Left lung (tissue), 10 donors: ENCODE measurements around the gene IL3RA. TPM values are rescaled to one million over a fixed set of nuclear protein-coding genes. Genes with fewer than 3 reads are reported as not detected.
"Not testable (repeated sequence)": the region's sequence is repeated elsewhere in the genome, so short reads cannot be mapped to it uniquely, and the experiment has no call there.

Experiments used
- ATAC-seq: fragments of 200-7000 bp; cut with Tn5 transposase; one replicate; pipeline ENCODE4 v1.9.1; 2020; ENCODE audit warnings: moderate library complexity
- DNase-seq, 4 donors: peaks; one replicate each; pipeline ENCODE4 v3.0.0-alpha.2; 2013 to 2020
- H3K27ac ChIP-seq, 2 donors: fragments of 200-600 bp; sonication (generic) in 1 of 2; one replicate each; pipeline versions ENCODE4 v1.5.0 to v1.8.0; 2020 to 2021
- H3K27me3 ChIP-seq, 2 donors: fragments of 200-600 bp; sonication (generic) in 1 of 2; one replicate each; pipeline versions ENCODE4 v1.5.0 to v1.8.0; 2020 to 2021
- H3K36me3 ChIP-seq, 2 donors: fragments of 200-600 bp; sonication (generic) in 1 of 2; one replicate each; pipeline versions ENCODE4 v1.5.0 to v1.8.0; 2020 to 2021
- H3K4me1 ChIP-seq, 2 donors: fragments of 200-600 bp; one replicate each; pipeline ENCODE4 v1.8.0; 2021
- H3K4me3 ChIP-seq, 2 donors: fragments of 200-600 bp; sonication (generic) in 1 of 2; one replicate each; pipeline versions ENCODE4 v1.5.0 to v1.8.0; 2020 to 2021; ENCODE audit warnings: mild to moderate bottlenecking in 1 of 2
- H3K9me3 ChIP-seq, 2 donors: fragments of 200-600 bp; sonication (generic) in 1 of 2; one replicate each; pipeline versions ENCODE4 v1.5.0 to v1.8.0; 2020 to 2021
- intact Hi-C, 2 donors: fragments of 100-400 bp; cut with DNase I; formaldehyde crosslinking; loops; one replicate each; pipeline versions ENCODE4 v1.11.2 to v1.14.2; 2022
- polyA plus RNA-seq, 6 donors: library from polyadenylated mRNA; unstranded; fragments of 120-200 nt; gene quantifications; one replicate each; pipeline ENCODE4 v1.2.1, GENCODE V29; 2013; ENCODE audit not compliant: insufficient read length in 6 of 6
- total RNA-seq, 2 donors: library from RNA; stranded (reverse); fragmentation: NEBNext Ultra II Directional; extraction: Animal tissue kit (Norgen Biotek cat#: 25700); gene quantifications; one replicate each; pipeline ENCODE4 v1.2.1, GENCODE V29; 2021
- TF ChIP-seq, protein P1 (sequence below), 2 donors: fragments of 200-600 bp; sonication (generic) in 1 of 2; IDR thresholded peaks; one replicate each; pipeline versions ENCODE4 v1.5.0 to v1.8.0; 2021; ENCODE audit warnings: antibody characterized with exemption in 2 of 2
- donor health status: DM: no; HTN: yes; CAD: no.
- donor health status: DM: no; HTN: no; CAD: no.

Gene IL3RA
- total and polyA plus RNA-seq, 8 donors, result 13.9 to 26.6 (median 24.5) TPM

DNA sequence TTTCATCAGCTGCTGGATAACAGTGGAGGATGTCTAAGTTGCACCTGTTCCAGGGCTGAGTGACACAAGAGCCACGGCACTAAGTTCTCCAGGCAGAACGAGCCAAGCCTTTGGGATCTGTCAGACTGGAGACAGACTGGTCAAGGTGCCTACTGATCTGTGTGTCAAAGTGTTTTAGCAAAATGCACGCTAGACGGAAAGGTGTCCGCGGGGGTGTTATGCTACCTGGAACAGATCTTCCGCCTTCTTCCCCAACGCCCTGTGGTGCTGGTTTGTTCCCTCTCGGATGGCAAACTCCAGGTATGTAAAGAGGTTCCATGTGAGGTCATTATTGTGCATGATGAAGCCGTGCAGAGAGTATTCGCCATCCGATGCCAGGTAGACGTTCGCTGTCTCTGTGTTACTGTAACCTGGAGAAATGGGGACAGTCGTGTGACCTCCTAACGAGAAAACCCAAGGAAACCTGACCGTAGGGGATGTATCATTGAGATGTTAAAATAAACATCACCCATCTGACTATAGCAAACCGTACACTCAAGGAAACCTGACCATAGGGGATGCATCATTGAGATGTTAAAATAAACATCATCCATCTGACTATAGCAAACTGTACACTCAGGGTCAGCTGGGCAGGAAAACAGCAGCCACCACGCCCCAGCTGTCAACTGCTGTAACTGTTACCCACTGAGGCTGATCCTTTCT, 85.0 kb downstream of the IL3RA start:
- Histone ChIP-seq H3K27me3 (no peaks in the 10 kb centered on the region), H3K9me3 (peaks cover 0 to 28% of the 10 kb centered on the region in 2 donors), H3K4me3 (no peak overlapping the region), H3K4me1 (no peaks in the 10 kb centered on the region), H3K36me3 (peaks cover 0 to 50% of the 10 kb centered on the region in 2 donors), H3K27ac (no peak overlapping the region)
- ATAC-seq (no peak), DNase-seq (peak in 1 of 4 donors; percentile 28)
- intact Hi-C loops, result no loop called here
- TF ChIP-seq, protein P1, sequence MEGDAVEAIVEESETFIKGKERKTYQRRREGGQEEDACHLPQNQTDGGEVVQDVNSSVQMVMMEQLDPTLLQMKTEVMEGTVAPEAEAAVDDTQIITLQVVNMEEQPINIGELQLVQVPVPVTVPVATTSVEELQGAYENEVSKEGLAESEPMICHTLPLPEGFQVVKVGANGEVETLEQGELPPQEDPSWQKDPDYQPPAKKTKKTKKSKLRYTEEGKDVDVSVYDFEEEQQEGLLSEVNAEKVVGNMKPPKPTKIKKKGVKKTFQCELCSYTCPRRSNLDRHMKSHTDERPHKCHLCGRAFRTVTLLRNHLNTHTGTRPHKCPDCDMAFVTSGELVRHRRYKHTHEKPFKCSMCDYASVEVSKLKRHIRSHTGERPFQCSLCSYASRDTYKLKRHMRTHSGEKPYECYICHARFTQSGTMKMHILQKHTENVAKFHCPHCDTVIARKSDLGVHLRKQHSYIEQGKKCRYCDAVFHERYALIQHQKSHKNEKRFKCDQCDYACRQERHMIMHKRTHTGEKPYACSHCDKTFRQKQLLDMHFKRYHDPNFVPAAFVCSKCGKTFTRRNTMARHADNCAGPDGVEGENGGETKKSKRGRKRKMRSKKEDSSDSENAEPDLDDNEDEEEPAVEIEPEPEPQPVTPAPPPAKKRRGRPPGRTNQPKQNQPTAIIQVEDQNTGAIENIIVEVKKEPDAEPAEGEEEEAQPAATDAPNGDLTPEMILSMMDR (IDR thresholded peaks at IDR 0.05), result no peak

DNA sequence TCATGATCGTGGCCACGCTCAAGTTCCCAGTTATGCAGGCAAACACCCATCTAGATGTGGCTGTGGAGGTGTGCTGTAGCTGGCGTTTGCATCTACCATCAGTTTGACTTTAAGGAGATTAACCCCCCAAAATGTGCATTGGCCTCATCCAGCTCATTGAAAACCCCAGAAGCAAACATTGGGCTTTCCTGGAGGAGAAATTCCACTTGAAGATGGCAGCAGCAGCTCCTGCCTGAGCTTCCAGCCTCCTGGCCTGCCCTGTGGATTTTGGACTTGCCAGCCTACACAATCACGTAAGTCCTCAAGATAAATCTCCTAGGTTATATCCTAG, 85.5 kb downstream of the IL3RA start:
- peaks cover 0 to 28% of the 10 kb centered on the region in 2 donors for H3K9me3 ChIP-seq
- no peak overlapping the region for H3K4me3 ChIP-seq
- no peak for DNase-seq
- intact Hi-C loops, result no loop called here
- H3K27ac ChIP-seq, result no peak overlapping the region
- H3K4me1 ChIP-seq, result no peaks in the 10 kb centered on the region
- ATAC-seq, result no peak
- no peaks in the 10 kb centered on the region for H3K27me3 ChIP-seq
- TF ChIP-seq, protein P1 (IDR thresholded peaks at IDR 0.05), result no peak
- peaks cover 0 to 51% of the 10 kb centered on the region in 2 donors for H3K36me3 ChIP-seq

DNA sequence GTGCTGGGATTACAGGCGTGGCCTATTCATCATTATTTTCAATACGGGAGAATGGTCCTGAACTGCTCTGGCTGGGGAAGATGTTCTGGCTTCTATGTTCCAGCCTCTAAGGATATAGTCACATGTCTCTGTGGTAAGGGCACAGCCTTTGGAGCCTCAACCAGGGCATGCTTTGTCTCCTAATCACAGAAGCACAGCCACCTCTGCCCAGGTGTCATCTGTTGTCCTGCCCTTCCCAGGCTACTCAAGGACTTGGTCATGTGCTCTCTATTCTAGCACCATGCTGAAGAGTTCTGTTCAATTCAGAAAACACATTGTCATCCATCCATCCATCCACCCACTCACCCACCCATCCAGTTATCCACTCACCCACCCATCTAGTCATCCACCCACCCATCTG, 86.6 kb downstream of the IL3RA start:
- Histone ChIP-seq H3K36me3 (peaks cover 0 to 56% of the 10 kb centered on the region in 2 donors), H3K27ac (no peak overlapping the region), H3K27me3 (no peaks in the 10 kb centered on the region), H3K9me3 (peaks cover 0 to 26% of the 10 kb centered on the region in 2 donors), H3K4me1 (no peaks in the 10 kb centered on the region), H3K4me3 (no peak overlapping the region)
- no peak for ATAC-seq
- TF ChIP-seq, protein P1 (IDR thresholded peaks at IDR 0.05), result no peak
- intact Hi-C loops, result no loop called here
- DNase-seq, result no peak

DNA sequence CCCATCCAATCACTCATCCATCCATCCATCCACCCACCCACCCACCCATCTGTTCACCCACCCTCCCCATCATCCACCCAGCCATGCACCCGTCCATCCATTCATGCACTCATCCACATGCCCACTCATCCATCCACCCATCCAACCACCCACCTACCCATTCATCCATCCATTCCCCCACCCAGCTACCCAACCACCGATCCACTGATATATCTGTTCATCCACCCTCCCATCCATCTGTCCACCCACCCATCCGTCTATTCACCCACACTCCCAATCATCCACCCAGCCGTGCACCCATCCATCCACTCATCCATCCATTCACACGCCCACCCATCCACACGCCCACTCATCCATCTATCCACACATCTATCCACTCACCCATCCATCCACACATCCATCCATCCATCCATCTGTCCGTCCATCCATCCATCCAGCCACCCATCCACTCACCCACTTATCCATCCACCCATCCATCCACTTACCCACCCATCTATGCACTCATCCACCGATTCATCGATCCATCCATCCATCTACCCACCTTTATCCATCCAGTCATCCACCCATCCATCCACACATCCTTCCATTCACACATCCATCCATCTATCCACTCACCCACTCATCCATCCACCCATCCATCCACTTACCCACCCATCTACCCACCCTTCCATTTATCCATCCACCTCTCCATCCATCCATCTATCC, 87.7 kb downstream of the IL3RA start:
- Histone ChIP-seq H3K27me3 (no peaks in the 10 kb centered on the region), H3K4me3 (no peak overlapping the region), H3K4me1 (no peaks in the 10 kb centered on the region), H3K27ac (no peak overlapping the region), H3K36me3 (peaks cover 0 to 46% of the 10 kb centered on the region in 2 donors), H3K9me3 (peaks cover 0 to 20% of the 10 kb centered on the region in 2 donors)
- TF ChIP-seq, protein P1 (IDR thresholded peaks at IDR 0.05), result no peak
- ATAC-seq (no peak), DNase-seq (peak in 1 of 4 donors; percentile 3)
- intact Hi-C loops, result no loop called here

DNA sequence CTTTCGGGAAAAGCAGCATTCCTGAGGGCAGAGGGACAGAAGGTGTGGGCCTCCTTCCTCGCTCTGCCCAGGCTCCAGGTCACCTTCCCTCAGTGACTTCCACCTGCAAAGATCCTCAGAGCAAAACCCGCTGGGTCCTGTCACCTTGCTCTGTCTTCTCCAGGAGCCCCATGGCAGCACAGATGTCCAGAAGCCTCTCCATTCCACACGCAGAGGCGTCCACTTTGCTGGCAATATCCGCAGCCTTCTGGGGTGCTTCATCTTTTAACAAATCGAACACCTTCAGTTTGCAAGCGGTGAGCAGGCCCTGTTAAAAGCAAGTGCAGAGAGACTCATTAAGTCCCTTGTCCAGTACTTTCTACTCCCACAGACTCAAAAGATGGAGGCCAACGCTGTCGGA, 88.8 kb downstream of the IL3RA start:
- Histone ChIP-seq H3K9me3 (peaks cover 0 to 20% of the 10 kb centered on the region in 2 donors), H3K27ac (no peak overlapping the region), H3K36me3 (peaks cover 0 to 42% of the 10 kb centered on the region in 2 donors), H3K27me3 (no peaks in the 10 kb centered on the region), H3K4me1 (no peaks in the 10 kb centered on the region), H3K4me3 (no peak overlapping the region)
- ATAC-seq (no peak), DNase-seq (no peak)
- intact Hi-C loops, result no loop called here
- TF ChIP-seq, protein P1 (IDR thresholded peaks at IDR 0.05), result no peak

DNA sequence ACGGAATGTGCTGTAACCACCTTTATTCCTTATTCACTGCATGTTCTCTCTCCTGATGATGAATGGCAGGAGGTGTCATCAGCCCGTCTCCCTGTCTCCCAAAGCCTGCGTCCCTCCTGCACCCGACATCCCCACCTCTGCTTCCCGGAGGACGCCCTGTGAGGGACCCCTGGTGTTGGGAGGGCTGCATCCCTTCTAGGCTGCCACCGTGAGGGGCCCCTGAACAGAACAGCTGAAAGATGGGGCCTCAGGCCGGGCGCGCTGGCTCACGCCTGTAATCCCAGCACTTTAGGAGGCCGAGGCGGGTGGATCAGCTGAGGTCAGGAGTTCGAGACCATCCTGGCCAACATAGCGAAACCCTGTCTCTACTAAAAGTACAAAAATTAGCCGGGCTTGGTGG, 89.7 kb downstream of the IL3RA start:
- ATAC-seq, H3K27me3 ChIP-seq, H3K4me3 ChIP-seq, intact Hi-C loops, DNase-seq, H3K4me1 ChIP-seq, H3K27ac ChIP-seq: not testable (repeated sequence)
- H3K36me3 ChIP-seq, result peaks cover 0 to 40% of the 10 kb centered on the region in 2 donors
- H3K9me3 ChIP-seq, result peaks cover 0 to 20% of the 10 kb centered on the region in 2 donors
